Measurements from ENCODE around the gene CUX1. TPM values are rescaled to one million over a fixed set of nuclear protein-coding genes. Genes with fewer than 3 reads are reported as not detected.
"Not testable (repeated sequence)": the region's sequence is repeated elsewhere in the genome, so short reads cannot be mapped to it uniquely, and the experiment has no call there.

CUX1 gene
- total and polyA plus RNA-seq, 12 donors = 34.5 to 176 (median 145) TPM

- 90 to 91% methylated on average over 10 of the region's 10 CpGs for WGBS, 2 donors
- DNase-seq = no peak
- peaks cover 0 to 12% (median 0%) of the 10 kb centered on the region in 11 donors for H3K9me3 ChIP-seq
- no peaks in the 10 kb centered on the region for H3K27me3 ChIP-seq
- H3K4me1 ChIP-seq = peaks cover 0 to 11% (median 0%) of the 10 kb centered on the region in 9 donors
- H3K27ac ChIP-seq = no peak overlapping the region
- H3K36me3 ChIP-seq = no peaks in the 10 kb centered on the region
- TF ChIP-seq CTCF (IDR thresholded peaks at IDR 0.05) = no peak
- H3K4me3 ChIP-seq = no peak overlapping the region
- no peak for ATAC-seq
- intact Hi-C loops (cut with DNase I) = no loop called here
These were observed 26.7 kb upstream of the CUX1 start for GRCh38 chr7:101790566-101791293.

- Histone ChIP-seq H3K36me3 (no peaks in the 10 kb centered on the region), H3K9me3 (peaks cover 0 to 12% (median 0%) of the 10 kb centered on the region in 11 donors), H3K27ac (peak overlapping the region in 4 of 10 donors; percentile 15 to 51 (median 36)), H3K4me1 (peaks cover 0 to 11% (median 0%) of the 10 kb centered on the region in 9 donors), H3K27me3 (no peaks in the 10 kb centered on the region), H3K4me3 (no peak overlapping the region)
- DNase-seq (peak; percentile 22 to 29), ATAC-seq (peak in 7 of 8 donors; percentile 38 to 95 (median 88))
- TF ChIP-seq CTCF (IDR thresholded peaks at IDR 0.05) = no peak
- intact Hi-C loops (cut with DNase I) = no loop called here
- 58 to 62% methylated on average over 9 of the region's 9 CpGs for WGBS, 2 donors
These were observed 25.3 kb upstream of the CUX1 start for GRCh38 chr7:101792051-101792681.

- ATAC-seq = peak in 5 of 8 donors; percentile 8 to 48 (median 33)
- H3K27me3 ChIP-seq; H3K4me3 ChIP-seq; intact Hi-C loops (cut with DNase I); DNase-seq; H3K36me3 ChIP-seq; H3K9me3 ChIP-seq: not testable (repeated sequence)
- peak overlapping the region in 4 of 10 donors; percentile 15 to 51 (median 36) for H3K27ac ChIP-seq
- H3K4me1 ChIP-seq = peaks cover 0 to 11% (median 0%) of the 10 kb centered on the region in 9 donors
- WGBS, 2 donors = 94 to 98% methylated on average over 4 of the region's 4 CpGs
These were observed 24.7 kb upstream of the CUX1 start for GRCh38 chr7:101792682-101793071.

- peaks cover 0 to 11% (median 0%) of the 10 kb centered on the region in 9 donors for H3K4me1 ChIP-seq
- no peak overlapping the region for H3K4me3 ChIP-seq
- H3K27me3 ChIP-seq = peaks cover 0 to 10% (median 0%) of the 10 kb centered on the region in 7 donors
- ATAC-seq (no peak), DNase-seq (no peak)
- WGBS, 2 donors = 96 to 97% methylated on average over 5 of the region's 5 CpGs
- H3K9me3 ChIP-seq = no peaks in the 10 kb centered on the region
- H3K36me3 ChIP-seq = no peaks in the 10 kb centered on the region
- intact Hi-C loops (cut with DNase I) = no loop called here
- no peak for TF ChIP-seq CTCF (IDR thresholded peaks at IDR 0.05)
- no peak overlapping the region for H3K27ac ChIP-seq
These were observed 22.0 kb upstream of the CUX1 start for GRCh38 chr7:101795461-101795860.

- H3K4me1 ChIP-seq; H3K27ac ChIP-seq; intact Hi-C loops (cut with DNase I); DNase-seq; H3K36me3 ChIP-seq; H3K9me3 ChIP-seq; ATAC-seq; H3K4me3 ChIP-seq: not testable (repeated sequence)
- WGBS, 2 donors = 90 to 93% methylated on average over 10 of the region's 10 CpGs
- H3K27me3 ChIP-seq = peaks cover 0 to 33% (median 15%) of the 10 kb centered on the region in 7 donors
These were observed 19.3 kb upstream of the CUX1 start for GRCh38 chr7:101798173-101798572.

All from heart right ventricle (tissue), 16 donors.